Hepatocyte (in vitro differentiated cells): Measurements from ENCODE around the gene PIGN. TPM values are rescaled to one million over a fixed set of nuclear protein-coding genes. Genes with fewer than 3 reads are reported as not detected.

Experiments used
- DNase-seq: peaks from one replicate; pipeline ENCODE4 v3.0.0-alpha.2; 2016; ENCODE audit warnings: low spot score
- H2AFZ ChIP-seq: fragments of 200-600 bp; sonication (generic); 2 replicates; pipeline ENCODE4 v1.6.0; 2016; ENCODE audit warnings: antibody characterized with exemption, mild to moderate bottlenecking
- H3K27ac ChIP-seq: fragments of 200-600 bp; sonication (generic); 2 replicates; pipeline ENCODE4 v1.5.1; 2016; ENCODE audit warnings: mild to moderate bottlenecking
- H3K27me3 ChIP-seq: fragments of 200-600 bp; sonication (generic); 2 replicates; pipeline ENCODE4 v1.6.1; 2016
- H3K36me3 ChIP-seq: fragments of 200-600 bp; sonication (generic); replicated peaks from 2 replicates; pipeline ENCODE4 v1.5.1; 2016; ENCODE audit warnings: low read depth; ENCODE audit not compliant: insufficient read depth
- H3K4me1 ChIP-seq: fragments of 200-600 bp; sonication (generic); 2 replicates; pipeline ENCODE4 v1.5.1; 2016; ENCODE audit warnings: mild to moderate bottlenecking, moderate library complexity; ENCODE audit not compliant: insufficient read depth
- H3K4me2 ChIP-seq: fragments of 200-600 bp; sonication (generic); 2 replicates; pipeline ENCODE4 v1.6.0; 2016
- H3K4me3 ChIP-seq: fragments of 200-600 bp; sonication (generic); 2 replicates; pipeline ENCODE4 v1.5.1; 2016; ENCODE audit warnings: mild to moderate bottlenecking
- H3K79me2 ChIP-seq: fragments of 200-600 bp; sonication (generic); 2 replicates; pipeline ENCODE4 v1.6.0; 2017; ENCODE audit warnings: mild to moderate bottlenecking
- H3K9me2 ChIP-seq: fragments of 200-600 bp; sonication (generic); replicated peaks from 2 replicates; pipeline ENCODE4 v1.6.0; 2017; ENCODE audit warnings: mild to moderate bottlenecking; ENCODE audit not compliant: insufficient read depth
- H3K9me3 ChIP-seq: fragments of 200-600 bp; sonication (generic); 2 replicates; pipeline ENCODE4 v1.5.1; 2016; ENCODE audit warnings: low read depth, mild to moderate bottlenecking
- H4K20me1 ChIP-seq: fragments of 200-600 bp; sonication (generic); 2 replicates; pipeline ENCODE4 v1.6.0; 2016; ENCODE audit warnings: mild to moderate bottlenecking; ENCODE audit not compliant: insufficient read depth, poor library complexity, severe bottlenecking
- EZH2 ChIP-seq: fragments of 200-600 bp; sonication (generic); IDR thresholded peaks from 2 replicates; pipeline ENCODE4 v1.6.1; 2016; ENCODE audit warnings: antibody characterized with exemption, mild to moderate bottlenecking, borderline replicate concordance
- EZH2phosphoT487 ChIP-seq: fragments of 200-600 bp; sonication (generic); IDR thresholded peaks from one replicate; pipeline ENCODE4 v1.6.1; 2018; ENCODE audit warnings: antibody characterized with exemption, mild to moderate bottlenecking, low read depth, moderate library complexity; ENCODE audit not compliant: unreplicated experiment, severe bottlenecking
- WGBS: methylation state at CpG from one replicate; pipeline ENCODE4 v1.1.6; 2016; ENCODE audit warnings: low lambda C conversion rate; ENCODE audit errors: missing lambda C conversion rate; 5-methylcytosine and 5-hydroxymethylcytosine counted together
- polyA plus RNA-seq: library from polyadenylated mRNA; unstranded; fragments of >200 nt; fragmentation: Nextera tagmentation; extraction: Ambion mirVana; gene quantifications from 2 replicates; pipeline ENCODE4 v1.2.1, GENCODE V29; 2016
- total RNA-seq: library from RNA; depleted of rRNA; stranded (reverse); fragments of >200 nt; gene quantifications from 2 replicates; pipeline ENCODE4 v1.2.3, GENCODE V29; 2014
- TF ChIP-seq, protein P1 (sequence below): fragments of 200-600 bp; sonication (generic); IDR thresholded peaks from 2 replicates; pipeline ENCODE4 v1.5.1; 2016; ENCODE audit warnings: antibody characterized with exemption, mild to moderate bottlenecking; ENCODE audit not compliant: poor library complexity

Gene PIGN
- total and polyA plus RNA-seq, 2 experiments from 2014 or later, result 18.9 to 42.9 TPM

DNA sequence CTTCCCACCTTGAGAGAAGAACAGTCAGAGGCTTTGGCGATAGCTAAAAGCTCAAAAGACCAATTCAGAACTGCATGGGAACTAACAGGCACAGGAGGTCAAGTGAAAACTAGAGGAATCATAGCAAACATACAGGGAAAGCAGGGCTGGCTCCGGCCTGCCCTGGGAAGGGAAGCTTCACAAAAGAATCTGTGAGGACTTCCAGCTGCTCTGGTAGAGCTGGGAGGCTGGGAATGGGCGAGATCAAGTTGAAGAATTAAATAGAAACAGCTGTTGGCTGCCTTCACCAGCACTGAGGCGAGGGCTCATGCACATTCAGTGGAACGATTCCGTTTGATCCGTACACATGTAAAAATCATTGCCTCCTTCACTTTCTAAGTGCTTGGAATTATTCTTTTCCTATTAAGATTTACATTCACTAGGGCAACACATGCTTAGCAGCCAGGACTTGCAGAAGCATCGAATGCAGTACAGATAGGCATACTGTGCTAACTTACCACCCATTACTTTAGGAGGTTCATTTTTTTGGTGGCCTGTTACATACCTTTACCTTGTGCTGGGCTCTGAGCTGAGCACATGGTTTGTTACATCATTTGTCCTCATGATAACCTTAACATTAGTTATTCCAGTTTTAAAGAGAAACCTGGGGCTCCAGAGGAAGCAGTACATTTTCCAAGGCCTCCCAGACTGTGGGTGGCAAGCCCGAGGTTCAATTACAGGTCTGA, 168.7 kb downstream of the PIGN start:
- no peak overlapping the region for H3K4me2 ChIP-seq
- H3K9me2 ChIP-seq, result no peaks in the 10 kb centered on the region
- WGBS, result 47% methylated on average over 9 of the region's 9 CpGs
- peak; percentile 66 for DNase-seq
- no peaks in the 10 kb centered on the region for H4K20me1 ChIP-seq
- no peaks in the 10 kb centered on the region for H3K36me3 ChIP-seq
- H3K4me3 ChIP-seq, result no peak overlapping the region
- H3K4me1 ChIP-seq, result peaks cover 5% of the 10 kb centered on the region
- TF ChIP-seq EZH2phosphoT487 (no peak), EZH2 (no peak)
- TF ChIP-seq, protein P1, sequence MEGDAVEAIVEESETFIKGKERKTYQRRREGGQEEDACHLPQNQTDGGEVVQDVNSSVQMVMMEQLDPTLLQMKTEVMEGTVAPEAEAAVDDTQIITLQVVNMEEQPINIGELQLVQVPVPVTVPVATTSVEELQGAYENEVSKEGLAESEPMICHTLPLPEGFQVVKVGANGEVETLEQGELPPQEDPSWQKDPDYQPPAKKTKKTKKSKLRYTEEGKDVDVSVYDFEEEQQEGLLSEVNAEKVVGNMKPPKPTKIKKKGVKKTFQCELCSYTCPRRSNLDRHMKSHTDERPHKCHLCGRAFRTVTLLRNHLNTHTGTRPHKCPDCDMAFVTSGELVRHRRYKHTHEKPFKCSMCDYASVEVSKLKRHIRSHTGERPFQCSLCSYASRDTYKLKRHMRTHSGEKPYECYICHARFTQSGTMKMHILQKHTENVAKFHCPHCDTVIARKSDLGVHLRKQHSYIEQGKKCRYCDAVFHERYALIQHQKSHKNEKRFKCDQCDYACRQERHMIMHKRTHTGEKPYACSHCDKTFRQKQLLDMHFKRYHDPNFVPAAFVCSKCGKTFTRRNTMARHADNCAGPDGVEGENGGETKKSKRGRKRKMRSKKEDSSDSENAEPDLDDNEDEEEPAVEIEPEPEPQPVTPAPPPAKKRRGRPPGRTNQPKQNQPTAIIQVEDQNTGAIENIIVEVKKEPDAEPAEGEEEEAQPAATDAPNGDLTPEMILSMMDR, result no peak
- H3K27ac ChIP-seq, result peak overlapping the region; percentile 80
- H3K27me3 ChIP-seq, result no peaks in the 10 kb centered on the region
- no peak overlapping the region for H2AFZ ChIP-seq
- no peaks in the 10 kb centered on the region for H3K9me3 ChIP-seq
- no peaks in the 10 kb centered on the region for H3K79me2 ChIP-seq

DNA sequence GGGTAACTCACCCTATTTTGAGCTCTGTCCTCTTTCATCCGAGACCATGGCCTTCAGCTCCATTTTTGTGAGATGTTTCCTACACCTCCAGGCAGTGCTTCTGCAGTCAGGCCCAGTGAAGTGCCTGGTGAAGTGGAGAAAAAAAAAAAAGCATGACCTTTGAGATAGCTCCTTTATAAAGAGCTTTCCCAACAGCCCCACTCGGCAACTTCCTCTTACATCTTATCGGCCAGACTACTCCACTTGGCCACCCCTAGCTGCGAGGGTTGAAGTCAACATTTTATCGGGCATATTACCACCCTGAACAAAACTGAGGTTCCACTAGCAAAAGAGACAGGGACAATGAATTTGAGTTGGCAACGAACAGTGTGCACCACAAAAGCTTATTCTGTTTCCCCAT, 169.2 kb downstream of the PIGN start:
- no peaks in the 10 kb centered on the region for H3K27me3 ChIP-seq

DNA sequence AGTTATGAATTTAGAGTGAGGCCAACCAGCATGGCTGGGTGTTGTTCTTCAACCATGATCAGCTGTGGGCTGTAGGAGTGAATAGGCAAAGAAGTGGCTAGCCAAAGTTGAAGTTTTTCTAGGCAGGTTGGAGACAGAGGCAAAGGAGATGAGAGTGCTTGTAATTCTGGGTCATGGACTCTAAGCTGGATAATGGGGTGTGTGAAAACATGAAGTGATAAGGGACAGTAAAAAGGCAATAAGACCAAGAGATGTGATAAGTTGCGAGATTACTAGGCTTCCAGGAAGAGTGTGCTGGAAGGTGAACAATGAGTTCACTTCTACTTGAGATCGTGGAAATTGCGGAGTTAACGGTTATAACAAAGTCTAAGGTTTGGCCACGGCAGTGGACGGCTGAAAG, 175.4 kb downstream of the PIGN start:
- Histone ChIP-seq H3K27me3 (no peaks in the 10 kb centered on the region), H3K4me3 (no peak overlapping the region), H3K4me1 (no peaks in the 10 kb centered on the region), H3K36me3 (no peaks in the 10 kb centered on the region), H3K27ac (no peak overlapping the region), H3K79me2 (no peaks in the 10 kb centered on the region), H4K20me1 (no peaks in the 10 kb centered on the region), H2AFZ (no peak overlapping the region), H3K9me2 (no peaks in the 10 kb centered on the region), H3K4me2 (no peak overlapping the region), H3K9me3 (no peaks in the 10 kb centered on the region)
- DNase-seq, result no peak
- TF ChIP-seq, protein P1, result no peak
- no peak for TF ChIP-seq EZH2
- TF ChIP-seq EZH2phosphoT487, result no peak
- WGBS, result 77% methylated on average over 6 of the region's 6 CpGs

More for the DNA sequence above, 169.2 kb downstream of the PIGN start:
- Histone ChIP-seq H3K4me2 (no peak overlapping the region), H3K9me2 (no peaks in the 10 kb centered on the region), H4K20me1 (no peaks in the 10 kb centered on the region), H3K79me2 (no peaks in the 10 kb centered on the region), H3K9me3 (no peaks in the 10 kb centered on the region), H3K27ac (peak overlapping the region; percentile 80), H3K4me3 (no peak overlapping the region), H3K4me1 (peaks cover 5% of the 10 kb centered on the region), H2AFZ (no peak overlapping the region), H3K36me3 (no peaks in the 10 kb centered on the region)
- DNase-seq, result no peak
- TF ChIP-seq, protein P1, result no peak
- TF ChIP-seq EZH2, result no peak
- no peak for TF ChIP-seq EZH2phosphoT487
- 63% methylated on average over 6 of the region's 6 CpGs for WGBS
